Stimulated activated memory B cell treated with anti-CD40 and anti-IgM and Interleukin-4, amounts not matched to agents 10 μg/mL and 1 μg/mL and 100 μg/mL, for 72 hours (primary cell): Measurements from ENCODE around the gene VEPH1.

ENCODE experiments used
- ATAC-seq: fragments of 150-1000 bp; cut with Tn5 transposase; 2 replicates; pipeline ENCODE4 v1.10.0; 2021
- H3K27ac Mint-ChIP-seq: one replicate; pipeline ENCODE4 v1.8.0; 2022; ENCODE audit warnings: mild to moderate bottlenecking, mixed read lengths
- H3K27me3 Mint-ChIP-seq: one replicate; pipeline ENCODE4 v1.8.0; 2022; ENCODE audit warnings: mixed read lengths
- H3K36me3 Mint-ChIP-seq: one replicate; pipeline ENCODE4 v1.8.0; 2022; ENCODE audit warnings: mixed read lengths
- H3K4me1 Mint-ChIP-seq: one replicate; pipeline ENCODE4 v1.8.0; 2022; ENCODE audit warnings: mixed read lengths
- H3K4me3 Mint-ChIP-seq: one replicate; pipeline ENCODE4 v1.8.0; 2022; ENCODE audit warnings: mild to moderate bottlenecking, moderate library complexity, mixed read lengths
- H3K9me3 Mint-ChIP-seq: one replicate; pipeline ENCODE4 v1.8.0; 2022; ENCODE audit warnings: mixed read lengths

The VEPH1 gene

DNA sequence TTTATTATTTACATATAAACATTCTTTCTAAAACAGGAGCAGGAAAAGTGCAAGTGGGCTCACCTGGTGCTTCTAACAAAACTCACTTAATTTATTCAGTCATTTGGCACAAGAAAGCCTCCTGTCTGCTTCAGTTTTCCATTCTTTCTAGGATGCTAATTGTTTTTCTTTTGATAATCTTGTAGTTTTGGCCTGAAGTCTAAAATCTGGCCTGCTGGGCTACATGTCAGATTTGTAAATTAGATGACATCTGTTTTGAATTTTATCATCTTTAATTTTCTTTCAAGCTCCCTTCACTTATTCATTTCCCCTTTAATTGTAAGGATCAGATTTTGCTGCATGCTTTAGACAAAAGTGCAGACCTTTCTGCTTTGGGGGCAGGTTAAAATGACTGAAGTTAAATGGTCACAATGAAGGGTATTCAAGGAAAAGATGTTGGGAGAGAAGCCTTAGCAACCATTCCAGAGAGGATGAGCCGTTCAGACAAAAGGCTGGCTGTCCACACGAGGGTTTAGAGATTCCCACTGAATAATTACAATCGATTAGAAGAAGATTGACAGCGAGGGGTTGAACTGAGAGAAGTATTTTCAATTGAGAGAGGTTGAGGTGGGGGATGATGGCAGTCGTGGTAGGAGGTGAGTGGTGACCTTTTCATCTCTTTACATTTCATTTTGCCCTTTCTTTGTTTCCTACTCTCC lies 126.5 kb downstream of the VEPH1 start:
- ATAC-seq = no peak
- no peaks in the 10 kb centered on the region for H3K4me1 Mint-ChIP-seq
- no peaks in the 10 kb centered on the region for H3K9me3 Mint-ChIP-seq
- no peaks in the 10 kb centered on the region for H3K36me3 Mint-ChIP-seq
- no peaks in the 10 kb centered on the region for H3K27me3 Mint-ChIP-seq
- H3K4me3 Mint-ChIP-seq = no peak overlapping the region
- no peak overlapping the region for H3K27ac Mint-ChIP-seq

DNA sequence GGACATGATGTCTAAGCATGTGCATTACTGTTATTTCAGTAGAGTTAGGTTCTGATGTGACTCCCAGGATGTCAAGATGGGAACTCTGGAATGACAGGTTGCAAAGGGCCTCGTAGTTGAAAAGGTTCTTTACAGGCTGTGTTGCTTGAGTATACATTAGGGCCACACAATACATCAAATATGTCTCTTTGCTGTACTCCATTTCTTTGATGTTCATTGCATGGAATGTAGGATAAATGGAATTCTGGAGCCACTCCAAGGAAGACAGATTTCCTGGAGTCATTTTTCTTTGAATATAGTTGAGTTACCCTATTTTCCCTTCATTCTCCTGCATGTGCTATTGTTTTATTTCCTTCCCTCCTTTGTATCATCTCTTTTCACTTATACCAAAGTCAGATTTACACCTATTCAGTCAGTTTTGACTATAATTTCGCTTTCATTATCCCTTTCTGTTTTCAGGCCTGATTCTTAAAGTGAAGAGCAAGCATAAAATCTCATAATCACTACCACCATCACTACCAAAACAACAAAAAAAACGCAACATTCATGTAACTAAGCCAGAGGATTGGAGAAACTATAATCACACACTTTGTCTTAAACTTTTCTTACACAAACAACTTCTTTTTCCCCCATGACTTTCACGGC lies 127.8 kb downstream of the VEPH1 start:
- Mint-ChIP-seq H3K4me3 (no peak overlapping the region), H3K4me1 (no peaks in the 10 kb centered on the region), H3K9me3 (no peaks in the 10 kb centered on the region), H3K27me3 (no peaks in the 10 kb centered on the region), H3K36me3 (no peaks in the 10 kb centered on the region), H3K27ac (no peak overlapping the region)
- no peak for ATAC-seq

DNA sequence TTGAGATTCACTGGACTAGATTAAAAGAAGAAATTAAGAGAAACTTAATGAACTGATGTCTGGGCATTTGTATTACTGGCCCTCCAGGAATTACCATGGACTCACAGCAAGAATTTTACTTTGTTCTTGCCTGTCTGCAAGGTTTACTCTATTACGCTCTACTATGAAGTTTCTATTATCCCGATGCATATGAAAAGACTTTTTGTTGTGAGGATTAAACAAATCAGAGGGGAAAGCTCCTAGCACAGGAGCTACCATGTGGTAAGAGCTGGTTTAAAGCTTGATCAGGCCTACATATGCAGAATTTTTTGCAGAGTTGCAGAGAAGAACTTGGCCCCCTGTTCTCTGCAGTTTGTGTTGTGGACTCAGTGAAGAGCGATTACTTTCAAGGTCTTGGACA lies 128.3 kb downstream of the VEPH1 start:
- Mint-ChIP-seq H3K36me3 (no peaks in the 10 kb centered on the region), H3K4me3 (no peak overlapping the region), H3K9me3 (no peaks in the 10 kb centered on the region), H3K27me3 (no peaks in the 10 kb centered on the region), H3K27ac (no peak overlapping the region), H3K4me1 (no peaks in the 10 kb centered on the region)
- no peak for ATAC-seq

DNA sequence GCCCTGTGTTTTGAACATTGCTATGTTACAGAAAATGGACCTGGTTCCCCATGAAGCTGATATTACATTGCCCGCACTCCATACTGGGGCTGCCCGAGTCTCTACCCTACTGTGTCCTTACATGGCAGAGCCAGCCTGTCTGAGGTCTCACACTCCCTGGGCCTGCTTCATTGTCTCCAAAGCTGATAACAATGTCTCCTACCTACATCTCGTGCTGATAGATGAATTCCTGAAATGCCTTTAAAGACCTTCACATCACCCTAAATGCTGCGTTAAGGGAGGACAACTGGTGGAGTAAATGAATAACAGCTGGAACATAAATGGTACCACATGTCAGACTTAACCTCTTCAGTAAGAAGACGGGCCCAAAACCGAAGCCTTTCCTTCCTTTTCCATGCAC lies 129.4 kb downstream of the VEPH1 start:
- no peak for ATAC-seq
- no peaks in the 10 kb centered on the region for H3K4me1 Mint-ChIP-seq
- no peak overlapping the region for H3K4me3 Mint-ChIP-seq
- H3K9me3 Mint-ChIP-seq = no peaks in the 10 kb centered on the region
- H3K27ac Mint-ChIP-seq = no peak overlapping the region
- no peaks in the 10 kb centered on the region for H3K27me3 Mint-ChIP-seq
- no peaks in the 10 kb centered on the region for H3K36me3 Mint-ChIP-seq

DNA sequence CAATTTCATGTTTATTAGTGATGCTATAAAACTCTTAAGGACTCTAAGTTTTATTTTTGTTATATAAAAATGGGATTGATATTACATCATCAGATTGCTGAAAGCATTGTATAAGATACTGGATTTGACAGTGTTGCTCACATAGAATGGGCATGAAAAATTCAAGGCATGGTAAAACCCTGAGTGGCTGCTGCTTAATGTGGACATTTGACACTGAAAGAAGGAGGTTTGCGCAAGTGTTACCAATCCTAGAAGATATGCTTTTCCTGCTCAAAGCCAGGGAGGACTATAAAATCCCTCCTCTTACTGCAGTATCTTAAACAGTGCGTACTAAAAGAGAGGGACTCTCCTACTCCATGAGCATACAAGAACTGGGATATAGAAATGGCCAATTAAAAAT lies 132.3 kb downstream of the VEPH1 start:
- no peak overlapping the region for H3K27ac Mint-ChIP-seq
- no peaks in the 10 kb centered on the region for H3K9me3 Mint-ChIP-seq
- no peaks in the 10 kb centered on the region for H3K36me3 Mint-ChIP-seq
- no peak overlapping the region for H3K4me3 Mint-ChIP-seq
- no peak for ATAC-seq
- H3K4me1 Mint-ChIP-seq = no peaks in the 10 kb centered on the region
- H3K27me3 Mint-ChIP-seq = peaks cover 1% of the 10 kb centered on the region

DNA sequence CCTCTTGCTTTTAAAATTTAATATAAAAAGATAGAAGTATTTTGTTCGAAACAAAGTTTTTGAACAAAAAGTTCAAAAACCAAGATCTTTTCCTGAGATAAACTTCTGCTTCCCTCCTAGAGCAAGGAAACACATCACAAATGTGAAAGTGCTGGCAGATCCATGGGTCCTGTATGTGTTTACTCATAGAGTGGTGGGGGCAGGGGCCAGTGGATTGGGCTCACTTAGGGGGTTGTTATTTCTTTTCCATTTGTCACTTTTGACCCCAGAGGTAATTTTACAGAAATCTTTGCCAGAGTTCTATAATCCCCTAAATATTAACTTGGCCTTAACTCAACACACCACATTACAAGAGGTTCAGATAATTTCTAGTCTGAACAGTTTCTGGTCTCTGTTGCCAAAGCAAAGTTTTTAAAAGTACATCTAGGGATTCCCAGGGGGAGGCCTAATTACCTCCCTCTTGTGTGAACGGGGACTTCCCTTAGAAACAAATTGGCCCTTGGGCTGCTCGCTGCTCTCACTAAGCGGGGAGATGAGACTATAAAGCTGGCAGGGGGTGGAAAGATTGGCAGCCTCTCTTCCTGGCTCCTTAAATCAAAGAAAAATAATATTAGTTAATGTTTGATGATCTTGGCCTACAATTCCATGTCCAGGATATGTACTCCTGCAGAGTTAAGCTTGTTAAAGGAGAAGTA lies 133.3 kb downstream of the VEPH1 start:
- Mint-ChIP-seq H3K4me3 (no peak overlapping the region), H3K36me3 (no peaks in the 10 kb centered on the region), H3K27me3 (peaks cover 9% of the 10 kb centered on the region), H3K27ac (no peak overlapping the region), H3K9me3 (no peaks in the 10 kb centered on the region), H3K4me1 (no peaks in the 10 kb centered on the region)
- ATAC-seq = no peak

DNA sequence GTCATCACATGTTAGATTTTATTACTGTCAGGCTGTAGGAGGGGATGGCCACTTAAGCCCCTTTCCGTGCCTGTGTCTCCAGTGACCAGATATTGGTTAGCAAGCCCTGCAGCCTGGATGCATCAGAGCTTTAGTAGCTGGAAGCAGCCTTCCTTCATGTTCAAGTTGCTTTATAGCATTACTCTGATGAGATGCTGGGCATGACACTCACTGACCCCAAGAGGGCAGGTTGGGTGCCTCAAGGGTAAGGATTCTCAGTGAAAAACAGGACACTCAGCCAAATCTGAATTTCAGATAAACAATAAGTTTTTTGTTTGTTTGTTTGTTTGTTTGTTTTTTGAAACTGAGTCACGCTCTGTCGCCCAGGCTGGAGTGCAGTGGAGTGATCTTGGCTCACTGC lies 135.0 kb downstream of the VEPH1 start:
- H3K36me3 Mint-ChIP-seq = no peaks in the 10 kb centered on the region
- H3K9me3 Mint-ChIP-seq = no peaks in the 10 kb centered on the region
- ATAC-seq = no peak
- no peak overlapping the region for H3K4me3 Mint-ChIP-seq
- peaks cover 9% of the 10 kb centered on the region for H3K27me3 Mint-ChIP-seq
- no peak overlapping the region for H3K27ac Mint-ChIP-seq
- H3K4me1 Mint-ChIP-seq = no peaks in the 10 kb centered on the region

DNA sequence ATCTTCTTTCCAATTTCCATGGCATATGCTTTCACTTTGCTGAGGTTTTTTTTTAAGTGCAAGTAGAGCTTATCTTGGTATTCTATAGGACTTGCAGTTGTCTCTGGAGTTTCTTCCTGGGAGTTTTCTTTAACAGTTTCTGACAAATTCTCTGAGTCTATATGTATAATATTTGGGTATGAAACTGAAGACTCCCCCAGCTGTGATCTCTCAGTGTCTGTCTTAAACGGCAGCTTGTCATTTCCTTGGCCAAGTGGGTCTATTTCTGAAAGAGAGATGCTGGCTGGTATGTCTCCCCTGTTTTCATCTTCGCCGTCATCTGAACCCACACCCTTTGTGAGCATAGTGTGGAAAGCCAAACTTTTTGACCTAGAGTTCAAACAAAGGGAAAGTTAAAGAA lies 139.8 kb downstream of the VEPH1 start:
- no peaks in the 10 kb centered on the region for H3K36me3 Mint-ChIP-seq
- H3K4me3 Mint-ChIP-seq = no peak overlapping the region
- H3K27me3 Mint-ChIP-seq = peaks cover 9% of the 10 kb centered on the region
- no peaks in the 10 kb centered on the region for H3K9me3 Mint-ChIP-seq
- no peak for ATAC-seq
- no peak overlapping the region for H3K27ac Mint-ChIP-seq
- no peaks in the 10 kb centered on the region for H3K4me1 Mint-ChIP-seq

DNA sequence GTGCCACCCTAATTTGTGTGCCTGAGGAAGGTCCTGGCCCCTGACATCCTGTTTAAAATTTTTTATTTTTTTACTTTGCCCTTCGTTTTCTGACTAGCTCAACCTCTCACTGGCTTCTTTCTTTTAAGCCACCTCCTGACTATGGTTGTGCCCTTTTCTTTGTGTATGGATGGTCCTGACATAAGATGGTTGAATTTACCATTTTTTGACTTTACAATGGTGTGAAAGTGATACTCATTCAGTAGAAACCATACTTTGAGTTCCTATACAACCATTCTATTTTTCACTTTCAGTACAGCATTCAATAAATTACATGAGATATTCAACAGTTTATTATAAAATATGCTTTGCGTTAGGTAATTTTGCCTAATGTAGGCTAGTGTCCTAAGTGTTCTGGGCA lies 140.9 kb downstream of the VEPH1 start:
- Mint-ChIP-seq H3K27me3 (peaks cover 18% of the 10 kb centered on the region), H3K27ac (no peak overlapping the region), H3K9me3 (no peaks in the 10 kb centered on the region), H3K4me3 (no peak overlapping the region), H3K36me3 (no peaks in the 10 kb centered on the region), H3K4me1 (no peaks in the 10 kb centered on the region)
- no peak for ATAC-seq

DNA sequence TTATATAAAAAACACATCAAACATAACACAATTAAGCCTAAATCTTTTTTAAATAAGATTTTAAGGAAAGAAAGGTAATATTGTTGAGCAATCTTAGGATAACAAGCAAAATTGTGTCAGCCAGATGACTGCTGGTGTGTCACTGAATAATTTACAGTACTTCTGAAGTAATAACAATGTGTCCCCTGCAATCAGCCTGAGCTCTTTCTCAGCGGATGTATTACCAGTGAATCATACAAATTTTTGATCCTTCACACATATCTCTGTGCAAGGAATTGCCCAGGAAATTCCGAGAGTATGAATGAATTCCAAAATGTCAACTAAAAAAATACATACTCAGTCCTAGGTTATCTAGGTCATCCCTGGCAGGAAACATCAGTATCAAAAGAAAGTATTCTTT lies 143.2 kb downstream of the VEPH1 start:
- ATAC-seq = no peak
- Mint-ChIP-seq H3K4me3 (no peak overlapping the region), H3K27ac (no peak overlapping the region), H3K36me3 (no peaks in the 10 kb centered on the region), H3K27me3 (peaks cover 9% of the 10 kb centered on the region), H3K4me1 (no peaks in the 10 kb centered on the region), H3K9me3 (no peaks in the 10 kb centered on the region)

DNA sequence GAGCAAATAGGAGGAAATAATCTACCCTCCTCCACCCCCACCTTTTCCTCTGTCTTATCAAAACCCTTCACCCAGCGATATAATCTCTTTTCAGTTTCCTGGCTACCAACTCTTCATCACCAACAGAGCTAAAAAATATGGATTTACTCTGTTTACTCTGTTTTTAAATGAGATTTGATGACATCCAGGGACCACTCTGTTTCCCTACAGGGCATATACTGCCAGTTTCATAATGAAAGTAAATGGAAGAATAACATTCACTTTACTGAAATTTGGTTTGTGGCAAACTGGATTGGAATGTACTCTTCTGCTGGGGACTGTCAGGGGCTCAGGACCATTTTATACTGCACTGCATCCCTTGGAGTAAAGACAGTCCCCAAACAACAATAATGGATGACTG lies 146.7 kb downstream of the VEPH1 start:
- H3K4me3 Mint-ChIP-seq = no peak overlapping the region
- H3K9me3 Mint-ChIP-seq = no peaks in the 10 kb centered on the region
- no peaks in the 10 kb centered on the region for H3K36me3 Mint-ChIP-seq
- no peak for ATAC-seq
- H3K27ac Mint-ChIP-seq = no peak overlapping the region
- no peaks in the 10 kb centered on the region for H3K4me1 Mint-ChIP-seq
- H3K27me3 Mint-ChIP-seq = peaks cover 9% of the 10 kb centered on the region

DNA sequence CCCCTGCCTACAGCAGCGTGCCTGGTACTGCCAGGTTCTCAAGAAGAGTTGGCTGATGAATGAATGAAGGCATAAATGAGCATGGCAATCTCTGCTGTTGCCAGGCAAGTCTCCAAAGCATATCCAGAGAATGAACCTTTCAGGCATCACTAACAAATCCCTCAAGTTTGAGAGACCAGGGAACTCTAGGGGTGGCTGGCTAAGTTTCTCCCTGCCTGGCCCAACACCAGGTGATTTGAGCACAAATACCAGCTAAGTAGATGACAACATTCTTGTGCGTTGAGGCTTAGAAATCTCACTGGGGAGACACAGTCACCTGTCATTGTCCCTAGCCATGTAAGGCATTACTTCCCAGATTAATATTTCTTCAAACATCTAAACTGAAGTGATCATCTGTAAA lies 147.9 kb downstream of the VEPH1 start:
- Mint-ChIP-seq H3K4me3 (no peak overlapping the region), H3K27ac (no peak overlapping the region), H3K9me3 (no peaks in the 10 kb centered on the region), H3K27me3 (peaks cover 9% of the 10 kb centered on the region), H3K36me3 (no peaks in the 10 kb centered on the region), H3K4me1 (no peaks in the 10 kb centered on the region)
- no peak for ATAC-seq

DNA sequence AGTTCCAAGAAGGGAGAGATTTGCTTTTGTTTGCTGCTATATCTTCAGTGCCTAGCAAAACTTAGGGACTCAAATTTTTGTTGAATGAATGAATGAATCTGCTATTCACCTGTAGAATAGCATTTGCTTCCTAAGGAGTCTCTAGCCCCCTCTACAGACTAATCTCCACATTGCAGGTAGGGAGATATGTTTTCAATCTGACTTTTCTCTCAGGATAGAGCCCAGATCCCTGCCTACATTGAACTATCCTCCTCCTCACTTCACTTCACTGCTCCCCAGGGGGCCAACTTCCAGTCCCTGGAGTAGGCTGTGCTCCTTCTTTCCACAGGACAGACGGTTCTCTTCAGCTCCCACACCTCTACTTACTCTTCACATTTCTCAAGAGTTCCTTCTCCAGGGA lies 148.5 kb downstream of the VEPH1 start:
- ATAC-seq = no peak
- peaks cover 9% of the 10 kb centered on the region for H3K27me3 Mint-ChIP-seq
- no peaks in the 10 kb centered on the region for H3K36me3 Mint-ChIP-seq
- H3K4me1 Mint-ChIP-seq = no peaks in the 10 kb centered on the region
- H3K9me3 Mint-ChIP-seq = no peaks in the 10 kb centered on the region
- no peak overlapping the region for H3K27ac Mint-ChIP-seq
- H3K4me3 Mint-ChIP-seq = no peak overlapping the region

DNA sequence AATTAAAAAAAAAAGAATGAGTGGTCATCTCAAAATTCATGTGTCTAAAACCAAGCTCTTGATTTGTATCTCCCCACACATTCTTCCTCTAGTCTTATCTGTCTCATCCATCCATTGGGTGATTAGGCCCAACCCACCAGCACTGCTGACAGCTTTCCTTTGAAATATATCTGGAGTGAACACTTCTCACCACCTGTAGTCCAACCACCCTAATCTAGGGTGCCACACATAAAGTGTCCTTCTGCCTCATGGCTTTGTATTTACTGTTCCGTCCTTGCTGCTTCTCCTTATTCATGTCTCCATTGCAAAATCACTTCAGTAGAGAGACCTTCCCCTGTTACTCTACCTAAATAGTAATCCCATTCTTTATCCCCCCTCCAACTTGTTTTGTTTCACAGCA lies 149.0 kb downstream of the VEPH1 start:
- Mint-ChIP-seq H3K9me3 (no peaks in the 10 kb centered on the region), H3K36me3 (no peaks in the 10 kb centered on the region)

DNA sequence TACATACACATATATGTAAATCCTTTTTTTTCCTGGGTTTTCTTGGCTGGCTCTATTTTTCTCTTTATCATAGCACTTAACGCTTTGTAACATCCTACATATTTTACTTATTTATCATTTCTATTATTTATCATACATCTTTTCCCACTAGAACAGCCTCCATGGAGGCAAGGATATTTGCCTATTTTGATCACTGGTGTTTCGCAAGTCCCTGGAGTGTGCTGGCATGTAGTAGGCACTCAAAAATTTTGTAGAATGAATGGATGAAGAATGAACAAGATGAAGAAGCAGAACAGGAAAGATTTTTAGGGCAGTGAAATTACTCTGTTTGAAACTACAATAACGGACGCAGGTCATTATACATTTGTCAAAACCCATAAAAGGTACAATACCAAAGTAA lies 149.6 kb downstream of the VEPH1 start:
- no peaks in the 10 kb centered on the region for H3K36me3 Mint-ChIP-seq
- no peak overlapping the region for H3K4me3 Mint-ChIP-seq
- no peaks in the 10 kb centered on the region for H3K4me1 Mint-ChIP-seq
- no peak overlapping the region for H3K27ac Mint-ChIP-seq
- peaks cover 9% of the 10 kb centered on the region for H3K27me3 Mint-ChIP-seq
- ATAC-seq = no peak
- H3K9me3 Mint-ChIP-seq = no peaks in the 10 kb centered on the region

More for the DNA sequence above, 149.0 kb downstream of the VEPH1 start:
- no peak overlapping the region for H3K4me3 Mint-ChIP-seq
- H3K4me1 Mint-ChIP-seq = no peaks in the 10 kb centered on the region
- H3K27me3 Mint-ChIP-seq = peaks cover 9% of the 10 kb centered on the region
- no peak overlapping the region for H3K27ac Mint-ChIP-seq
- ATAC-seq = no peak

DNA sequence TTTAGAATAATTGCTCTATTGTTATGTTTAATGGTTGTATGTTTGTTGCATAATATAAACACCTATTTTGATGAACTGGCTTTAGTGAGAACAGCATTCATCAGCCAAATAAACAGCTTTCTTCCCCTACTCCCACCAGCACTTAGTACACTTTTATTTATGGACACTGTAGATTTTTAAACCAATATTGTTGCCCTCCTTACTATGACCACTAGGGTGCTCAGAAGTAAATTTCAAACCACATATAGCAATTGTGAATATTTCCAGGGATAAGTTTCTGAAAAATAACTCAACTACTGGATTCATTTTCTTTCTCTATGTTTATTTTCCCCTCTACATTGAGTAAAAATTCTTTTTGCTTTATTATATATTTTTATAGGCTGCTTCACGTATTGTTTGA lies 151.2 kb downstream of the VEPH1 start:
- ATAC-seq = no peak
- no peak overlapping the region for H3K27ac Mint-ChIP-seq
- no peaks in the 10 kb centered on the region for H3K9me3 Mint-ChIP-seq
- H3K4me3 Mint-ChIP-seq = no peak overlapping the region
- no peaks in the 10 kb centered on the region for H3K4me1 Mint-ChIP-seq
- no peaks in the 10 kb centered on the region for H3K36me3 Mint-ChIP-seq
- H3K27me3 Mint-ChIP-seq = no peaks in the 10 kb centered on the region
